Measurements from ENCODE around the gene MAD1L1. TPM values are rescaled to one million over a fixed set of nuclear protein-coding genes. Genes with fewer than 3 reads are reported as not detected.

Gene MAD1L1
- total RNA-seq, 1 experiment from 2014 or later = 38.5 TPM

- CTCF ChIA-PET = no interaction called here
- no TSS peak for BruUV-seq (replicated peaks)
- RAD21 ChIA-PET (ENCODE audit: low non-redundant PET in 1 of 2, low total read pairs in 2 of 2, uncharacterized antibody in 2 of 2, unreplicated experiment in 2 of 2) = no interaction called here
Measured at GRCh38 chr7:2000746-2001321, 231.9 kb downstream of the MAD1L1 start.

More at GRCh38 chr7:2000746-2001321, 231.9 kb downstream of the MAD1L1 start:
- no peak overlapping the region for H3K9ac ChIP-seq (ENCODE audit: low read length)
- no peak overlapping the region for H3K27ac ChIP-seq (ENCODE audit: low read depth, low read length)
- no peaks in the 10 kb centered on the region for H3K4me1 ChIP-seq (ENCODE audit: control insufficient read depth in 1 of 2, insufficient read depth in 2 of 2, low read length in 2 of 2)
- no peaks in the 10 kb centered on the region for H4K20me1 ChIP-seq (ENCODE audit: insufficient read depth)
- no peak overlapping the region for H3K4me3 ChIP-seq (replicated peaks in 1 of 2; ENCODE audit: low read depth in 1 of 2, low read length in 2 of 2)
- DNase-seq (ENCODE audit: low read depth, low spot score) (no peak), ATAC-seq (no peak)
- intact Hi-C loops (cut with micrococcal nuclease) = no loop called here
- TF ChIP-seq ZNF274 (IDR thresholded peaks at IDR 0.05; ENCODE audit: low read depth, low read length) (no peak), ATF3 (IDR thresholded peaks at IDR 0.05) (no peak), CEBPB (IDR thresholded peaks at IDR 0.05; ENCODE audit: low read depth) (no peak), POLR2A (IDR thresholded peaks at IDR 0.05; ENCODE audit: borderline replicate concordance, extremely low read depth, insufficient read depth, insufficient read length) (no peak), TCF7L2 (IDR thresholded peaks at IDR 0.05; ENCODE audit: borderline replicate concordance, extremely low read depth, insufficient read depth, insufficient read length) (no peak), CTCF (IDR thresholded peaks at IDR 0.05 in 2 of 3, conservative IDR thresholded peaks at IDR 0.05 in 1 of 3; ENCODE audit: borderline replicate concordance in 1 of 3, insufficient read depth in 1 of 3, low read depth in 2 of 3, low read length in 2 of 3) (no peak), ELF1 (IDR thresholded peaks at IDR 0.05; ENCODE audit: borderline replicate concordance, low read depth) (no peak)
- H2AFZ ChIP-seq (ENCODE audit: low read depth, low read length, poor library complexity, severe bottlenecking) = no peak overlapping the region
- POLR2A ChIA-PET = no interaction called here
- no peaks in the 10 kb centered on the region for H3K36me3 ChIP-seq (ENCODE audit: control insufficient read depth in 1 of 2, insufficient read depth in 2 of 2, low read length in 2 of 2)
- no peaks in the 10 kb centered on the region for H3K27me3 ChIP-seq (ENCODE audit: insufficient read depth, low read length)
- H3K9me2 ChIP-seq (ENCODE audit: insufficient read depth) = no peaks in the 10 kb centered on the region
- no peaks in the 10 kb centered on the region for H3K79me2 ChIP-seq (ENCODE audit: insufficient read depth, low read length)
- H3K4me2 ChIP-seq (ENCODE audit: low read length) = no peak overlapping the region
- no peaks in the 10 kb centered on the region for H3K9me3 ChIP-seq (ENCODE audit: control insufficient read depth in 1 of 2, insufficient read depth in 1 of 2, low read depth in 1 of 2, low read length in 2 of 2)
